Measurements from ENCODE around the gene ANKRD52. TPM values are rescaled to one million over a fixed set of nuclear protein-coding genes. Genes with fewer than 3 reads are reported as not detected.
A peak's percentile ranks its signal among the peaks of the same experiment; 100 is the strongest.

Gene ANKRD52
- total and polyA plus RNA-seq, 9 of the 15 experiments (the other 6 are each of a cell fraction or from before 2014, with no cell fraction given), result 0.52 to 46.8 (median 7.9) TPM

DNA sequence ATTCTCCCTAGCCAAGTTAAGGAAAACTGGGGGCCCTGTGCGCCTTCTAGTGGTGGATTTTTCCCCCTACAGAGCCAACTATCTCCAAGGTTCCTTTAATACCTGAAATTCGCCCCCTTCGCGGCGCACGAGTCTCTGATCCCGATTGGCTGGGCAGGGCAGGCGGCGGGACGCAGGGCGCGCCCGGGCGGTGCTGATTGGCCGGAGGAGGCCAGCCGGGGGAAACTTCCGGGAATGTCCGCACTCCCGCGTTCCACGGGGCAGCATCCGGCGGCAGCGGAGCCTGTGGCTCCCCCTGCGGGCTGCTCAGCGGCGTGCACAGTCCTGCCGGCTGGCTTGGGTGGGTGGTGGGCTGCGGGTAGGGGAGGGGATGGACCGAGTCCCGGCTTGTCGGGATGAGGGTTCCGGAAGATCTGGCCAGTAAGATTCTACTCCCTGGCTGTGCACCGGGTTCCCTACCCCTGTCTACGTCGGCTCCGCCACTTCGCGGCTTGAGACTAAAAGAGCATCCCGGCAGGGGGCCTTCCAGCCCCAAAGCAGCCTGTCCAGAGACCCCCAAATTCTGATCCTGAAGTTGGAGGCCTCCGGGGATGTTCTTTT is 34.0 kb downstream of the ANKRD52 start, which contains the start of gene NABP2 (continued):
- TF ChIP-seq, protein P1, sequence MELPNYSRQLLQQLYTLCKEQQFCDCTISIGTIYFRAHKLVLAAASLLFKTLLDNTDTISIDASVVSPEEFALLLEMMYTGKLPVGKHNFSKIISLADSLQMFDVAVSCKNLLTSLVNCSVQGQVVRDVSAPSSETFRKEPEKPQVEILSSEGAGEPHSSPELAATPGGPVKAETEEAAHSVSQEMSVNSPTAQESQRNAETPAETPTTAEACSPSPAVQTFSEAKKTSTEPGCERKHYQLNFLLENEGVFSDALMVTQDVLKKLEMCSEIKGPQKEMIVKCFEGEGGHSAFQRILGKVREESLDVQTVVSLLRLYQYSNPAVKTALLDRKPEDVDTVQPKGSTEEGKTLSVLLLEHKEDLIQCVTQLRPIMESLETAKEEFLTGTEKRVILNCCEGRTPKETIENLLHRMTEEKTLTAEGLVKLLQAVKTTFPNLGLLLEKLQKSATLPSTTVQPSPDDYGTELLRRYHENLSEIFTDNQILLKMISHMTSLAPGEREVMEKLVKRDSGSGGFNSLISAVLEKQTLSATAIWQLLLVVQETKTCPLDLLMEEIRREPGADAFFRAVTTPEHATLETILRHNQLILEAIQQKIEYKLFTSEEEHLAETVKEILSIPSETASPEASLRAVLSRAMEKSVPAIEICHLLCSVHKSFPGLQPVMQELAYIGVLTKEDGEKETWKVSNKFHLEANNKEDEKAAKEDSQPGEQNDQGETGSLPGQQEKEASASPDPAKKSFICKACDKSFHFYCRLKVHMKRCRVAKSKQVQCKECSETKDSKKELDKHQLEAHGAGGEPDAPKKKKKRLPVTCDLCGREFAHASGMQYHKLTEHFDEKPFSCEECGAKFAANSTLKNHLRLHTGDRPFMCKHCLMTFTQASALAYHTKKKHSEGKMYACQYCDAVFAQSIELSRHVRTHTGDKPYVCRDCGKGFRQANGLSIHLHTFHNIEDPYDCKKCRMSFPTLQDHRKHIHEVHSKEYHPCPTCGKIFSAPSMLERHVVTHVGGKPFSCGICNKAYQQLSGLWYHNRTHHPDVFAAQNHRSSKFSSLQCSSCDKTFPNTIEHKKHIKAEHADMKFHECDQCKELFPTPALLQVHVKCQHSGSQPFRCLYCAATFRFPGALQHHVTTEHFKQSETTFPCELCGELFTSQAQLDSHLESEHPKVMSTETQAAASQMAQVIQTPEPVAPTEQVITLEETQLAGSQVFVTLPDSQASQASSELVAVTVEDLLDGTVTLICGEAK (IDR thresholded peaks at IDR 0.05), result peak; percentile 93
- TF ChIP-seq, protein P1 (CRISPR knock-in tag; IDR thresholded peaks at IDR 0.05), result no peak
- TF ChIP-seq, protein P2, sequence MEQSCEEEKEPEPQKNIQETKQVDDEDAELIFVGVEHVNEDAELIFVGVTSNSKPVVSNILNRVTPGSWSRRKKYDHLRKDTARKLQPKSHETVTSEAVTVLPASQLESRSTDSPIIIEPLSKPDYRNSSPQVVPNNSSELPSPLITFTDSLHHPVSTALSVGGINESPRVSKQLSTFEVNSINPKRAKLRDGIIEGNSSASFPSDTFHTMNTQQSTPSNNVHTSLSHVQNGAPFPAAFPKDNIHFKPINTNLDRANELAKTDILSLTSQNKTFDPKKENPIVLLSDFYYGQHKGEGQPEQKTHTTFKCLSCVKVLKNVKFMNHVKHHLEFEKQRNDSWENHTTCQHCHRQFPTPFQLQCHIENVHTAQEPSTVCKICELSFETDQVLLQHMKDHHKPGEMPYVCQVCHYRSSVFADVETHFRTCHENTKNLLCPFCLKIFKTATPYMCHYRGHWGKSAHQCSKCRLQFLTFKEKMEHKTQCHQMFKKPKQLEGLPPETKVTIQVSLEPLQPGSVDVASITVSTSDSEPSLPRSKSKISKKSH (CRISPR knock-in tag; IDR thresholded peaks at IDR 0.05), result no peak
- TF ChIP-seq CBX1 (IDR thresholded peaks at IDR 0.05; ENCODE audit: low read depth) (peak; percentile 62; the same call in 1 of the 2 replicates), EP400 (IDR thresholded peaks at IDR 0.05) (peak; percentile 89)

All from K562 (cell line).